Measurements from ENCODE around the gene CGB5. TPM values are rescaled to one million over a fixed set of nuclear protein-coding genes. Genes with fewer than 3 reads are reported as not detected.

The CGB5 gene
- total RNA-seq, 1 experiment from 2014 or later: not detected

GRCh38 chr19:49086296-49086695 is 42.6 kb downstream of the CGB5 start:
- BruUV-seq (replicated peaks): no TSS peak
- DNase-seq (ENCODE audit: low spot score): no peak
- ChIA-PET CTCF (no interaction called here), POLR2A (ENCODE audit: low non-redundant PET) (no interaction called here)
- H3K4me1 ChIP-seq (ENCODE audit: insufficient read depth, low read length, poor library complexity, severe bottlenecking): peaks cover 9% of the 10 kb centered on the region
- intact Hi-C loops (cut with micrococcal nuclease; ENCODE audit: unreplicated experiment): no loop called here
- H3K27me3 ChIP-seq (replicated peaks; ENCODE audit: insufficient read depth, low read depth, low read length, poor library complexity): no peaks in the 10 kb centered on the region
- peak overlapping the region; percentile 88 for H3K4me3 ChIP-seq (ENCODE audit: low read depth, low read length, poor library complexity, severe bottlenecking)
- H3K36me3 ChIP-seq (ENCODE audit: insufficient read depth, low read length, poor library complexity, severe bottlenecking): peaks cover 40% of the 10 kb centered on the region
- H3K27ac ChIP-seq (ENCODE audit: low read depth, low read length, poor library complexity, severe bottlenecking): peak overlapping the region; percentile 97
- TF ChIP-seq EZH2 (IDR thresholded peaks at IDR 0.05; ENCODE audit: borderline replicate concordance, low read depth, low read length, poor library complexity, severe bottlenecking) (no peak), CTCF (conservative IDR thresholded peaks at IDR 0.05; ENCODE audit: low read depth, low read length) (no peak)
- no peaks in the 10 kb centered on the region for H3K9me3 ChIP-seq (ENCODE audit: low read depth, low read length, poor library complexity, severe bottlenecking)

- POLR2A ChIA-PET (ENCODE audit: low non-redundant PET): interaction anchor here (0.6 kb wide), 1 partner anchor 17 kb away, joined by 3 read pairs; no protein-coding TSS in a partner anchor
- H3K27ac ChIP-seq (ENCODE audit: low read depth, low read length, poor library complexity, severe bottlenecking): no peak overlapping the region
- peaks cover 86% of the 10 kb centered on the region for H3K36me3 ChIP-seq (ENCODE audit: insufficient read depth, low read length, poor library complexity, severe bottlenecking)
- no peaks in the 10 kb centered on the region for H3K27me3 ChIP-seq (replicated peaks; ENCODE audit: insufficient read depth, low read depth, low read length, poor library complexity)
- no peak overlapping the region for H3K4me3 ChIP-seq (ENCODE audit: low read depth, low read length, poor library complexity, severe bottlenecking)
- no peak for DNase-seq (ENCODE audit: low spot score)
- intact Hi-C loops (cut with micrococcal nuclease; ENCODE audit: unreplicated experiment): no loop called here
- no peaks in the 10 kb centered on the region for H3K9me3 ChIP-seq (ENCODE audit: low read depth, low read length, poor library complexity, severe bottlenecking)
- peaks cover 4% of the 10 kb centered on the region for H3K4me1 ChIP-seq (ENCODE audit: insufficient read depth, low read length, poor library complexity, severe bottlenecking)
- CTCF ChIA-PET: no interaction called here
- TF ChIP-seq EZH2 (IDR thresholded peaks at IDR 0.05; ENCODE audit: borderline replicate concordance, low read depth, low read length, poor library complexity, severe bottlenecking): no peak
- no peak for TF ChIP-seq CTCF (conservative IDR thresholded peaks at IDR 0.05; ENCODE audit: low read depth, low read length)
- no TSS peak for BruUV-seq (replicated peaks)
These were observed 47.9 kb downstream of the CGB5 start for GRCh38 chr19:49091391-49092038.

GRCh38 chr19:49092686-49093085 is 49.0 kb downstream of the CGB5 start:
- Histone ChIP-seq H3K4me1 (ENCODE audit: insufficient read depth, low read length, poor library complexity, severe bottlenecking) (no peaks in the 10 kb centered on the region), H3K4me3 (ENCODE audit: low read depth, low read length, poor library complexity, severe bottlenecking) (no peak overlapping the region), H3K36me3 (ENCODE audit: insufficient read depth, low read length, poor library complexity, severe bottlenecking) (peaks cover 90% of the 10 kb centered on the region), H3K27ac (ENCODE audit: low read depth, low read length, poor library complexity, severe bottlenecking) (no peak overlapping the region), H3K9me3 (ENCODE audit: low read depth, low read length, poor library complexity, severe bottlenecking) (no peaks in the 10 kb centered on the region), H3K27me3 (replicated peaks; ENCODE audit: insufficient read depth, low read depth, low read length, poor library complexity) (no peaks in the 10 kb centered on the region)
- TF ChIP-seq EZH2 (IDR thresholded peaks at IDR 0.05; ENCODE audit: borderline replicate concordance, low read depth, low read length, poor library complexity, severe bottlenecking) (no peak), CTCF (conservative IDR thresholded peaks at IDR 0.05; ENCODE audit: low read depth, low read length) (no peak)
- no peak for DNase-seq (ENCODE audit: low spot score)
- POLR2A ChIA-PET (ENCODE audit: low non-redundant PET): no interaction called here
- intact Hi-C loops (cut with micrococcal nuclease; ENCODE audit: unreplicated experiment): no loop called here
- BruUV-seq (replicated peaks): no TSS peak
- CTCF ChIA-PET: no interaction called here

Small RNAs within 50 kb of the gene (microRNA-seq; reads per million reads assigned to microRNA genes)
- gene MIR6798: 1.6 reads per million

Other genes starting within 250 kb of the CGB5 start
- gene BCAT2, start 232.8 kb upstream of the CGB5 start, total RNA-seq (2021): 54.0 and 62.7 TPM in 2 replicates
- 2.0 and 3.0 TPM in 2 replicates for gene HSD17B14, start 207.4 kb upstream of the CGB5 start, total RNA-seq (2021)
- gene PLEKHA4, start 175.2 kb upstream of the CGB5 start, total RNA-seq (2021): 20.7 and 24.1 TPM in 2 replicates
- gene PPP1R15A, start 171.4 kb upstream of the CGB5 start, total RNA-seq (2021): 27.6 and 41.2 TPM in 2 replicates
- gene TULP2, start 145.1 kb upstream of the CGB5 start, total RNA-seq (2021): not detected in 2 replicates
- 86.7 and 109 TPM in 2 replicates for gene NUCB1, start 143.5 kb upstream of the CGB5 start, total RNA-seq (2021)
- not detected in 2 replicates for gene DHDH, start 110.1 kb upstream of the CGB5 start, total RNA-seq (2021)
- 103 and 112 TPM in 2 replicates for gene BAX, start 89.0 kb upstream of the CGB5 start, total RNA-seq (2021)
- gene FTL, start 78.5 kb upstream of the CGB5 start, total RNA-seq (2021): 1,330 and 1,983 TPM in 2 replicates
- gene GYS1, start 50.5 kb upstream of the CGB5 start, total RNA-seq (2021): 54.6 and 57.0 TPM in 2 replicates
- 227 and 241 TPM in 2 replicates for gene RUVBL2, start 50.0 kb upstream of the CGB5 start, total RNA-seq (2021)
- gene LHB, start 26.8 kb upstream of the CGB5 start, total RNA-seq (2021): not detected in 2 replicates
- not detected in 2 replicates for gene CGB3, start 19.5 kb upstream of the CGB5 start, total RNA-seq (2021)
- gene CGB2, start 12.0 kb upstream of the CGB5 start, total RNA-seq (2021): not detected in 2 replicates
- not detected in 2 replicates for gene CGB1, start 7.0 kb upstream of the CGB5 start, total RNA-seq (2021)
- not detected in 2 replicates for gene CGB8, start 5.3 kb downstream of the CGB5 start, total RNA-seq (2021)
- gene CGB7, start 13.9 kb downstream of the CGB5 start, total RNA-seq (2021): not detected in 2 replicates
- gene NTF4, start 21.0 kb downstream of the CGB5 start, total RNA-seq (2021): not detected in 2 replicates
- not detected in 2 replicates for gene KCNA7, start 28.9 kb downstream of the CGB5 start, total RNA-seq (2021)
- 291 and 295 TPM in 2 replicates for gene SNRNP70, start 41.6 kb downstream of the CGB5 start, total RNA-seq (2021)
- 19.9 and 24.3 TPM in 2 replicates for gene LIN7B, start 70.5 kb downstream of the CGB5 start, total RNA-seq (2021)
- gene C19orf73, start 75.3 kb downstream of the CGB5 start, total RNA-seq (2021): 1.7 and 2.6 TPM in 2 replicates
- gene PPFIA3, start 75.7 kb downstream of the CGB5 start, total RNA-seq (2021): 33.1 and 33.6 TPM in 2 replicates
- gene HRC, start 111.5 kb downstream of the CGB5 start, total RNA-seq (2021): not detected in 2 replicates
- gene TRPM4, start 113.9 kb downstream of the CGB5 start, total RNA-seq (2021): 107 and 116 TPM in 2 replicates

All from A673 (cell line).